Fibroblast of skin of back (primary cell): ENCODE results near the gene RAB6B.

Experiments used
- DNase-seq: peaks from one replicate; pipeline ENCODE4 v3.0.0-alpha.2; 2013

Gene RAB6B

GRCh38 chr3:133930341-133930933, 34.8 kb upstream of the RAB6B start:
- DNase-seq: peak; percentile 75

- DNase-seq: no peak
Measured at GRCh38 chr3:133928903-133929607, 33.4 kb upstream of the RAB6B start.

DNA sequence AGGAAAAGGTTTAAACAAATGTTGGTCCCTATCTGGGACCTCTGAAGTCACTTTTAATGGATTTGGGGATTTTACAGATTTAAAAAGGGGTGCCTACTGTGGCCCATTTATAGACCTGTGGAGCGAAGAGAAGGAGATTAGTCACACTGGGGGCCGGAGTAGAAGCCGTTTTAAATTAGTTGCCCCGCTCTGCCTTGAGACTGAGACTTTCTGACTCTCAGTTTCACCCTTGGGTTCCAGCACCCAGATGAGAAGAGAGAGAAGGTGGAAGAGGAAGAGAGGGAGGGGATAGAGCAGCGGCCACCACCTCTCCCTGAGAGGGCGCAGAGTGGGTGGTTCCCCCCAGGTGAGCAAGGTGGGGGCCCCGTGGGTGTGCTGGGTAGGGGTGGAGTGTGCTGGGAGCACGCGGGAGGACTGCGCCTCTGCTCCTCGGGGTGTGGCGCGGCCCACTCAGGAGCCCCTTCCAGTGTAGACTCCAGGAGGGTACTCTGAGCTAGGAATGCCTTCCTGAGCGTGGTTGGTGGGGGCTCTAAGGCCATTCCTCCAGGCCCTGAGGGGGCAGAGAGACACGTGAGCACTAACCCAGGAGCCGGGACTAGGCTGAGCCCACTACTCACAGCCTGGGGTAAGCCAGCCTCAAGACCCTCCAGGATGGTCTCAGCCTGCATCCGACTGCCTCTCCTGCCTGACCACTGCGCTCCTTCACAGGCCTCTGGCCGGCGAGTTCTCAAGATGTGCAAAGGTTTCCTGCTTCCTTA, 32.6 kb upstream of the RAB6B start:
- DNase-seq: no peak

DNA sequence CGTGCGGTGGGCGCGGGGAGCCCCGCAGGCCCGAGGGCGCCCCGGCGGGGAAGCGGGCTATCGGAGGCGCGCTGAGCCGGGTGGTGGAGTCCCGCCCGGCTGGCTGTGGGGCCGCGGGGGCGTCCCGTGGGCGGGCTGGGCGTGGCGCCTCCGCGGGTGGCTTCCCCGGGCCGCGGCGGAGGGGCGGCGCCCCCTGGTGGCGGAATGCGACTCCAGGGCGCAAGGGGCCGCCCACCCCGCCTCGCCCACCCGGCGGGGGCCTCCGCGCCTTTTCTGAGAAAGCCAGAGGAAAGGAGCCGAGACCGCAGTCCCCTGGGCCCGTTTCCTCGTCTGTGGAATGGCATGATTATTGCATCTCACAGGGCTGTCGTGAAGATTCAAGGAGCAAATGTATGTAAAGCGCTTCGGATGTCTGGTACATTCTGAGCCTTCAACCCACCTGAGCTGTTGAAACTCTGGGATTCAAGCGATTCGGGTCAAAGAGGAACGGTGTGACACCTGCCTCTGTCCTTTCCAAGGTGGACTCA, 31.9 kb upstream of the RAB6B start:
- DNase-seq: peak; percentile 48

DNA sequence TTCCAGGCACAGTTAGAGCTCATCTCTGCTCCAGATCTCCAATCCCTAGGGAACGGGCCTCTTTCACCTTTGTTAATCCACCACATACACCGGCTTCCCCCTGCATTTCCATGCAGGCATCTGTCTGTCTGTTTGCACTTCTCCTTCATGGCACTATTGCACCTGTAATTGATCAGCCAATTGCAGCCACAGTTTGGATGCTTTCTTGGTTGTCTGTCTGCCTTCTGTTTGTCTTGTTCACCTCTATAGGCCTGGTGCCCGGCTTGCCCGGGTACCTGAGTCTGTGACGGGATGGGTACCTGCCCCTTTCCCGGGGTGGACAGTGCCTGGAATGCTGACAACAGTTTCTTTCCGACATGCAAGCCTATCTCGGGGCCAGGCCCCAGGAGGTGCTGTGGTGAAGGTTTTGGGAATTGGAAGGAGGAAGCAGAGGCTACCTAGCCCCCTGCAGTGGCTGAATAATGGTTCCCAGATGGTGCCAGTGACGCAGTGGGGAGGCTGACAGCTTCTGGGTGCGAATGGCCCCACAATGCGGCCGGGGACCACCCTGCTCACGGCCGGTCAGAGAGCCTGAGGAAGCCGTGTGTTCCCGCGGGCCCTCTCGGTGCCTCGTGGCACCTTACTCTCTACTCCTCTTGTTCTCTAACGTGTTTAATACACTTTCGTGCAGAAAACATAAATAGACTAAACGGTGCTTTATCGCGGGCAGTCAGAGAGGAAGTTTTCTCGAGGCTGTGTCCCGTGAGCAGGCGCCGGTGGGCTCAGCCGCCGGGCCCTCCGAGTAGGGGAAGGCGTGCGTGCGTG, 31.3 kb upstream of the RAB6B start:
- DNase-seq: peak; percentile 20

GRCh38 chr3:133925960-133926735, 30.5 kb upstream of the RAB6B start:
- DNase-seq: no peak

DNA sequence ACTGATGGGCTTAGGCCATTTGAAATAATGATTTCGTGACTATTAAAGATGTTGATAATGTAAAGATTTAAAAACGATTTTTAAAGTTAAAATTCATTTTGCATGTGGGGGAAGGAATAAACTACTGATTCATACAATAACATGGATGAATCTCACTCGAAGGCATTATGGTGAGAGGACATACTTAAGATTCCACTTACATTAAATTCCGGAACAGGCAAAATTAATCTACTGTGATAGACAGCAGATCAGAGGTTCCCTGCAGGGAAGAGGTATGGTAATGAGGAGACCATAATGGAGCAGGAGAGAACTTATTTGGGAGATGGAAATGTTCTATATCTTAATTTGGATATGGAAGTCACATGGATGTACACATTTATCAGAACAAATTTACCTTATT, 28.4 kb upstream of the RAB6B start:
- DNase-seq: peak; percentile 69

GRCh38 chr3:133921592-133921991, 25.9 kb upstream of the RAB6B start:
- no peak for DNase-seq

- no peak for DNase-seq
Measured at GRCh38 chr3:133917144-133917543, 21.5 kb upstream of the RAB6B start.

DNA sequence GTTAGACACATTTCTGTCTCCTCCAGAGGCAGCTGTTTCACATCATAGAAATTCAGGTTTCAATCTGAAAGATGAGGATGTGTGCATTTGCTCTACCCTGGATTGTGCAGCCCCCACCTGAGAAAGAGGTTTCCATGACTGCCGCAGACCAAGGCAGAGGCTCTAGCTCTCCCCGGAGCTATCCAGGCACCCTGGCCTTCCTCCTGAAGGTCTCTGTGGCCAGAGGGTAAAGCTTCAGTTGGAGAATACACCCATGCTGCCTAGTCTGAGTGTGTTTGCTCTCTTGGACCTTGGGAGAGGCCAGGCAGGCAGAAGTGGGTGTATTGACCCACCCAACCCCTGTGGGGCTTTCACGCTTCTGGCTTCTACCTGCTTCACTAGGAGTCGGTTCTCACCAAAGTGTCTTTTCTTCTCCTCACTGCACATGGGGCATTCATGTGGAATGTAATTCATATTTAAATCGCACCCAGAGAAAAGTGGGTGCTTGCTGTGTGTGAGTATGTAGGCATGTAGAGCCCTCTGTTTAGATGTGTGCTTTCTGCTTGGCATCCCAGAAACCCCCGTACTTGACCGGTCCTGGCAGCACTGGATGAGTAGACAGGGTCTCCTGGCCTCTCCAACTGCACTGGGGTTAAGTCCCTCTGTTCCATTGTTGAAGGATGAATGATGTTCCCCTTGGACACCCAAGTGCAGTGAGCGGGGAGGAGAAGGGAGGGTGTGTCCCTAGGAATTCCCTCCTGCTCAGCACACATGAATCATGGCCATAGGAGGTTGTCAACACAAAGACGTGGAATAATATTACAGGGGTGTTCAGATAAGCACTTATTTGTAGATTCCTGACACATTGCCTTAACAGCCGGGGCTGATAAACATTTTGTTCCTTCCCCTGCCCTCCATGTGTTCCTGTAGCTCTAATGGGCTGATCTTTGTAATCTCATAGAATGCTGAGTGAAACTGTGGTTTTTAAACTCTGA, 20.3 kb upstream of the RAB6B start:
- peak; percentile 65 for DNase-seq

- no peak for DNase-seq
Measured at GRCh38 chr3:133914839-133915600, 19.3 kb upstream of the RAB6B start.

DNA sequence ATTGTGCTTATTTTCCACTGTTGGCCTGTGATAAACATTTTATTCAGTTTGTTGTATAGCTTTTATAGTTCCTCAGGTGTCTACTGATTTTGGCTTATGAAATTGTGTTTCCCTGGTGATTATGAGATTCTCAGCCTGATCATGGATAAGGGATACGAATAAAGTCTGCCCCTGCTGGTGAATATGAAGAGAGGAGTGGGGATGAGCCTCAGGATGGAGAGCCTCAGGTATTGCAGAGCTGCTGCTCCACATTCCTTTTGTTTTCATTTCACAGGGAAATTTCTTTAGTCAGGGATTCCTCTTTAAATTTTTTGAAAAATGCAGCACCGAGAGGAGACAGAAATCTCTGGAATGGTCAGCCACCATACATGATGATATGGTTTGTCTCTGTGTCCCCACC, 14.7 kb upstream of the RAB6B start:
- DNase-seq: no peak

GRCh38 chr3:133905376-133905775, 9.7 kb upstream of the RAB6B start:
- DNase-seq: no peak

DNA sequence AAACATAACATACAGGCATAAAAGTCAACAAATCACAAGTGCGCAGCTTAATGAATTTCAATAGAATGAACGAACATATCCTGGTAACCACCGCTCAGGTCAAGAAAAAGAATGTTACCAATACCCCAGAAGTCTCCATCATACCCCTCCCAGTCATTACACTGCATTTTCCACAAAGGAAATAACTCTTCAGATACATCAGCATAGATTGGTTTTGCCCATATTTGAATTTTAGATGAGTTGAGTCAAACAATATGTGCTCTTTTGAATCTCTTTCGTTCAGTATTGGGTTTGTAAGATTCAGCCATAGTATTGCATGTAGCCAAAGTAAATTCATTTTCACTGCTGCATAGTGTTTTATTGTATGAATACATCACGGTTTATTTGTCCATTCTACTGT, 6.2 kb upstream of the RAB6B start:
- no peak for DNase-seq

GRCh38 chr3:133901083-133901482, 5.4 kb upstream of the RAB6B start:
- no peak for DNase-seq

- DNase-seq: no peak
Measured at GRCh38 chr3:133899311-133899710, 3.6 kb upstream of the RAB6B start.

DNA sequence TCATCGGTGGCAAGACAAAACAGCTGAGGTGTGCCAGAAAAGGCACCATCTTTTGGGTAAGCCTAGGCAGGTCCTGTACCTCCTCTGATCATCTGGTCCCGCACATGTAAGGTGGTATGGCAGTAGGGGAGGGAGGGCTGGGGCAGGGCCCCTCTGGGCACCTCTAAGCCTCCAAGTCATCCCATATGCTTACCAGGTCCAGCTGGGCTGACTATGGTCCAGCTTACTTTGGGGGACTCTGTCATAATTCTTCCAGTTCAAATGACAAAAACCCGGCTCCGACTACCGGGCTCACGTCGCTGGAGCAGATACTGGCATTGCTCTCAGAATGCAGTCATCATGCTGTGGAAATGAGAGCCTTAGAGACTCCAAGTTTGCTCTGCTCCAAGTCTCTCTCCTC, 1.9 kb upstream of the RAB6B start:
- DNase-seq: no peak

GRCh38 chr3:133896002-133896761, 500 bp upstream of the RAB6B start:
- DNase-seq: peak; percentile 13
